Stimulated activated memory B cell treated with anti-CD40 and anti-IgM and Interleukin-4, amounts not matched to agents 10 μg/mL and 1 μg/mL and 100 μg/mL, for 72 hours (primary cell): Measurements from ENCODE around the gene PIK3R2.
"Not testable (repeated sequence)": the region's sequence is repeated elsewhere in the genome, so short reads cannot be mapped to it uniquely, and the experiment has no call there.

Source experiments
- ATAC-seq: fragments of 150-1000 bp; cut with Tn5 transposase; 2 replicates; pipeline ENCODE4 v1.10.0; 2021
- H3K27ac Mint-ChIP-seq: one replicate; pipeline ENCODE4 v1.8.0; 2022; ENCODE audit warnings: mild to moderate bottlenecking, mixed read lengths
- H3K27me3 Mint-ChIP-seq: one replicate; pipeline ENCODE4 v1.8.0; 2022; ENCODE audit warnings: mixed read lengths
- H3K36me3 Mint-ChIP-seq: one replicate; pipeline ENCODE4 v1.8.0; 2022; ENCODE audit warnings: mixed read lengths
- H3K4me1 Mint-ChIP-seq: one replicate; pipeline ENCODE4 v1.8.0; 2022; ENCODE audit warnings: mixed read lengths
- H3K4me3 Mint-ChIP-seq: one replicate; pipeline ENCODE4 v1.8.0; 2022; ENCODE audit warnings: mild to moderate bottlenecking, moderate library complexity, mixed read lengths
- H3K9me3 Mint-ChIP-seq: one replicate; pipeline ENCODE4 v1.8.0; 2022; ENCODE audit warnings: mixed read lengths

Gene PIK3R2

DNA sequence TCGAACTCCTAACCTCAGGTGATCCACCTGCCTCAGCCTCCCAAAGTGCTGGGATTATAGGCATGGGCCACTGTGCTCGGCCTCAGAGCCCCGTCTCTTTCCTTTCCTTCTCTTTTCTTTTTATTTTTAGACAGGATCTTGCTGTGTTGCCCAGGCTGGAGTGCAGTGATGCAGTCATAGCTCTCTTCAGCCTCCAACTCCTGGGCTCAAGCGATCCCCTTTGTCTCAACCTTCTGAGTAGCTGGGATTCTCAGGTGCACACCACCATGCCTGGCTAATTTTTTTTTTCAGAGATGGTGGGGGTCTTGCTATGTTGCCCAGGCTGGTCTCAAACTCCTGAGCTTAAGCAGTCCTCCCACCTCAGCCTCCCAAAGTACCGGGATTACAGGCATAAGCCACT is 56.9 kb downstream of the PIK3R2 start:
- H3K4me3 Mint-ChIP-seq, H3K27ac Mint-ChIP-seq: not testable (repeated sequence)
- H3K27me3 Mint-ChIP-seq, result peaks cover 43% of the 10 kb centered on the region

DNA sequence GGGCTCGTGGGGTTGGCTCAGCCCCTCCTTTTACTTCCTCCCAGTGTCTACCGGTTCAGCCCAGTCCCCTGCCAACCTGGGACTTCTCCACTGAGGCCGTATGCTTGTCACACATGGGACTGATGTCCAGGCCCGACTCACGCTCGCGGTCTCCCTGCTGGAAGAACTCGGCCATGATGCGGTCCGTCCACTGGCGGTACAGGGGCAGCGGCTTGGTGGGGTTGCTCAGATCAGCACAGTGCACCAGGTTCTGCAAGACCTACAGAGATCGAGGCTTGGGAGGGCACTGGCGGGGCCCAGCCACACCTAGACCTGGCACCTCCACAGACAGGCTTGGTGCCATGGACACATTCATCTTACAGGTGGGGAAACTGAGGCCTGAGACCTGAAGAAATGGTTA is 58.7 kb downstream of the PIK3R2 start:
- H3K36me3 Mint-ChIP-seq, result no peaks in the 10 kb centered on the region
- H3K27ac Mint-ChIP-seq, result no peak overlapping the region
- H3K4me3 Mint-ChIP-seq, result no peak overlapping the region
- ATAC-seq, result no peak
- peaks cover 43% of the 10 kb centered on the region for H3K27me3 Mint-ChIP-seq
- H3K4me1 Mint-ChIP-seq, result peaks cover 4% of the 10 kb centered on the region
- no peaks in the 10 kb centered on the region for H3K9me3 Mint-ChIP-seq

More for the DNA sequence above, 56.9 kb downstream of the PIK3R2 start:
- H3K9me3 Mint-ChIP-seq, ATAC-seq, H3K36me3 Mint-ChIP-seq, H3K4me1 Mint-ChIP-seq: not testable (repeated sequence)

DNA sequence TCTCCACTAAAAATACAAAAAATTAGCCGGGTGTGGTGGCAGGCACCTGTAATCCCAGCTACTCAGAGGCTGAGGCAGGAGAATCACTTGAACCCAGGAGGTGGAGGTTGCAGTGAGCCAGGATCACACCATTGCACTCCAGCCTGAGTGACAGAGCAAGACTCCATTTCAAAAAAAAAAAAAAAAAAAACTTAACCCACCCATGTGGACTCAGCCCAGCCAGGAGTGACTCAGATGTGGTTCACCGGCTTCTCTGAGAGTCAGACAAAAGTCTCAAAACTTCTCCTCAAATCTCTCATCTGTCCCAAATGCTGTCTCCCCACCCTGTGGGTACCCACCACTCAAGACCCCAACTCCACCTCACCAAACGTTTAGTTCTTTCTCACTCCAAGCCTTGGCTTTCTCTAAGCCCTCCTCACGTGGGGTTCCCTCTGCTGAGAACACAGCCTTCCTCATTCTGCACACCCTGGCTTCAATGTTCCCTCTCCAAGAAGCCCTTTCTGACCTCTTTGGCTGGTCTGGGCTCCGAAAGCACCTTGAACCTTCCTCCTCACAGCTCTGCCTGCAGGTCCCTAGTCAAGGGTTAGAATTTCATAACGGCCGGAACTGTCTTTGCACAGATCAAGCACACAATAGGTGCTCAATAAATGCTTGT is 61.9 kb downstream of the PIK3R2 start:
- no peaks in the 10 kb centered on the region for H3K9me3 Mint-ChIP-seq
- H3K4me1 Mint-ChIP-seq, result no peaks in the 10 kb centered on the region
- H3K27ac Mint-ChIP-seq, result peak overlapping the region; percentile 33
- ATAC-seq, result peak; percentile 44
- peaks cover 36% of the 10 kb centered on the region for H3K27me3 Mint-ChIP-seq
- no peaks in the 10 kb centered on the region for H3K36me3 Mint-ChIP-seq
- H3K4me3 Mint-ChIP-seq, result no peak overlapping the region

DNA sequence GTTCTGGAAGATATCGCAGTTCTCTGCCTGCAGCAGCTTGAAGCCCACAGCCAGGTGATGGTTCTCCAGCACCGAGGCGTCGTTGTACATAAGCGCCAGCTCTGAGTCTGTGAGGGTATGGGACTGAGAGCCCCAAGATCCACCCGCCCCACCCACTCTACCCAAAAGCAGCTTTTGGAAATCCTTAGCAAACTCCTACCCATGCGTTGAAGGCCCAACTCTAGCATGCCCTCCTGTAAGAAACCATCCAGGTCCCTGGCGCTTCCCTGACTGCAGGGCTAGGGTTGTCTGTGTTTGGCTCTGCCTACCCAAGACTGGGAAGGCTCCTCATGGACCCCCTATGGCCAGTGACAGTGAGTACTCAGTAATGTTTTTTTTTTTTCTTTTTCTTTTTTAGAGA is 63.8 kb downstream of the PIK3R2 start:
- Mint-ChIP-seq H3K27ac (no peak overlapping the region), H3K36me3 (no peaks in the 10 kb centered on the region), H3K4me1 (no peaks in the 10 kb centered on the region), H3K4me3 (no peak overlapping the region), H3K9me3 (no peaks in the 10 kb centered on the region), H3K27me3 (peaks cover 36% of the 10 kb centered on the region)
- no peak for ATAC-seq

DNA sequence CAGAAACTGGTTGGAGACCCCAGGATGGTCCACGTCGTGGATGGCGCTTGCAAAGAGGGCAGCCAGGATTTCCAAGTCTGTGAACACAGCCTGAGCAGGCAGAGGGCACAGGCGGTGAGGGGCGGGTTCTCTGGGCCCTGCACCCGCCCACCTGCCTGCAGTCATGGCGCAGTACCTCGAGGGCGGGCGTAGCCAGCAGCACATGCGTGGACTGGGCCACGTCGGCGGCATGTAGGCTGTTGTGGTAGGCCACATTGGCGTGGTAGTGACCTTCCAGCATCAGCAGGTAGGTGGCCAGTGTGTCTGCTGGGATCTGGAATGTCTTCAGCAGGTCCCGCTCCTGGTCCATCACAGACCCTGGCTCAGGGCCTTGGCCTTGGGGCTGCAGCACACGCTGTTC is 65.2 kb downstream of the PIK3R2 start:
- no peaks in the 10 kb centered on the region for H3K9me3 Mint-ChIP-seq
- H3K27ac Mint-ChIP-seq, result no peak overlapping the region
- H3K36me3 Mint-ChIP-seq, result no peaks in the 10 kb centered on the region
- no peaks in the 10 kb centered on the region for H3K4me1 Mint-ChIP-seq
- H3K27me3 Mint-ChIP-seq, result peaks cover 46% of the 10 kb centered on the region
- H3K4me3 Mint-ChIP-seq, result no peak overlapping the region
- no peak for ATAC-seq

DNA sequence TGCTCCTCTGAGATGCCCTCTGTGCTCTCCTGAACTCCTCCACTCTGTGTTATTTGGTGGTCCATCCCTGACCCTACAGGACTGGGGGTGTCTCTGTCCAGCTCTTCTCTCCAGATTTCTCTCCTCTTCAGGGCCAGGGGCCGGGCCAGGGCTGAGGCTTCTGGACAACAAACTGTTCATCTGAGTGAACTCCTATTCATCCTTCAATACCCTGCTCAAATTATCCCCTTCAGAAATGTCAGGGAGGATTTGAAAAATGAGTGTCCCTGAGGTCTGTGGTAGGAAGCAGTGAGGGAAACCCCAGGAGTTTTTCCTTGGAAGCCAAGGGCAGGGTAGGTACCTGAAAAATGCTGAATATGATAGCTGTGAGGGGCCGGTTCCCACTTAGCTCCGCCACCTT is 65.6 kb downstream of the PIK3R2 start:
- no peaks in the 10 kb centered on the region for H3K36me3 Mint-ChIP-seq
- no peak overlapping the region for H3K4me3 Mint-ChIP-seq
- H3K9me3 Mint-ChIP-seq, result no peaks in the 10 kb centered on the region
- ATAC-seq, result no peak
- H3K27me3 Mint-ChIP-seq, result peaks cover 47% of the 10 kb centered on the region
- no peaks in the 10 kb centered on the region for H3K4me1 Mint-ChIP-seq
- H3K27ac Mint-ChIP-seq, result no peak overlapping the region
